ENCODE data around the gene SLC29A2. TPM values are rescaled to one million over a fixed set of nuclear protein-coding genes. Genes with fewer than 3 reads are reported as not detected.

Gene SLC29A2
- total RNA-seq, 1 experiment from 2014 or later, result 39.7 TPM

GRCh38 chr11:66317723-66318599, 53.6 kb downstream of the SLC29A2 start:
- peaks cover 10 to 11% of the 10 kb centered on the region in 2 experiments for H3K4me1 ChIP-seq (ENCODE audit: control insufficient read depth in 1 of 2, insufficient read depth in 2 of 2, low read length in 2 of 2)
- H3K36me3 ChIP-seq (ENCODE audit: control insufficient read depth in 1 of 2, insufficient read depth in 2 of 2, low read length in 2 of 2), result no peaks in the 10 kb centered on the region
- TF ChIP-seq POLR2AphosphoS5 (IDR thresholded peaks at IDR 0.05; ENCODE audit: low read depth, low read length) (no peak), RAD21 (IDR thresholded peaks at IDR 0.05; ENCODE audit: low read depth) (no peak), EZH2 (IDR thresholded peaks at IDR 0.05) (no peak), ZFX (IDR thresholded peaks at IDR 0.05) (no peak), EGR1 (IDR thresholded peaks at IDR 0.05; ENCODE audit: low read depth) (no peak), REST (IDR thresholded peaks at IDR 0.05; ENCODE audit: low read depth) (no peak)
- DNase-seq (ENCODE audit: low read depth, low spot score), result no peak
- no peaks in the 10 kb centered on the region for H3K27me3 ChIP-seq (ENCODE audit: insufficient read depth, low read length)
- POLR2A ChIA-PET, result no interaction called here
- H2AFZ ChIP-seq (ENCODE audit: low read depth, low read length, poor library complexity, severe bottlenecking), result no peak overlapping the region
- no peaks in the 10 kb centered on the region for H4K20me1 ChIP-seq (ENCODE audit: insufficient read depth)
- RAD21 ChIA-PET (ENCODE audit: low non-redundant PET in 1 of 2, low total read pairs in 2 of 2, uncharacterized antibody in 2 of 2, unreplicated experiment in 2 of 2), result no interaction called here
- H3K4me3 ChIP-seq (replicated peaks in 1 of 2; ENCODE audit: low read depth in 1 of 2, low read length in 2 of 2), result no peak overlapping the region
- H3K79me2 ChIP-seq (ENCODE audit: insufficient read depth, low read length), result no peaks in the 10 kb centered on the region
- no peak overlapping the region for H3K4me2 ChIP-seq (ENCODE audit: low read length)
- no peak for ATAC-seq
- no peak overlapping the region for H3K9ac ChIP-seq (ENCODE audit: low read length)
- intact Hi-C loops (cut with micrococcal nuclease), result no loop called here
- H3K27ac ChIP-seq (ENCODE audit: low read depth, low read length), result no peak overlapping the region
- no peaks in the 10 kb centered on the region for H3K9me2 ChIP-seq (ENCODE audit: insufficient read depth)
- no peaks in the 10 kb centered on the region for H3K9me3 ChIP-seq (ENCODE audit: control insufficient read depth in 1 of 2, insufficient read depth in 1 of 2, low read depth in 1 of 2, low read length in 2 of 2)
- CTCF ChIA-PET, result no interaction called here
- BruUV-seq (replicated peaks), result no TSS peak

Data from HCT116 (cell line).